Prostate gland (tissue), 2 donors: Measurements from ENCODE around the gene EPHA5.

Experiments used
- POLR2A ChIP-seq: fragments of 450-650 bp; IDR thresholded peaks from one replicate; pipeline ENCODE4 v1.6.1; 2016; ENCODE audit warnings: antibody characterized with exemption, mild to moderate bottlenecking
- POLR2AphosphoS5 ChIP-seq: sonication (generic); formaldehyde crosslinking; IDR thresholded peaks from one replicate; pipeline ENCODE4 v1.6.1; 2017; ENCODE audit warnings: antibody characterized with exemption
- TF ChIP-seq, protein P1 (sequence below), 4 experiments: fragments of 200-600 bp in 2 of 4; fragments of 450-650 bp in 2 of 4; sonication (generic) in 2 of 4; IDR thresholded peaks; 1 replicate in 3 of 4; 2 replicates in 1 of 4; pipeline ENCODE4 v1.5.1; 2016 to 2019; ENCODE audit warnings: antibody characterized with exemption in 4 of 4, mild to moderate bottlenecking in 2 of 4, moderate library complexity in 2 of 4

DNA sequence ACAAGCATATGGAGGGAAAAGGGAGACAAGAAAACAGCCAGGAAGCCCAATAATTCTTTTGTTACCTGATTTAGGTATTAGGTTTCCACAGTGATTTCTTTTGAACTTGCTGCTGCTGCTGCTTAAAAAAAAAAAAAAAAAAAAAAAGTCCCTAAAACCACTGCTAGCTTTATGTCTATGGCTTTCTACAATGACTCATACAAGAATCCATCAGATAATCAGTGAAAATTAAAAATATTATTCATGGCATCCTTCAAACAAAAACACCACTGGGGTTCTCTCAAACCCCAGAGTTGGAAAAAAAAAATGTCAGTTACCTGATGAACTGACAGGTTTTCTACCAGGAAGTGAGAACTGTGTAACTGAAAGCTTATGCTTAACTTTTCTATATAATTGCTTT is 14.3 kb downstream of the EPHA5 start:
- TF ChIP-seq, protein P1, sequence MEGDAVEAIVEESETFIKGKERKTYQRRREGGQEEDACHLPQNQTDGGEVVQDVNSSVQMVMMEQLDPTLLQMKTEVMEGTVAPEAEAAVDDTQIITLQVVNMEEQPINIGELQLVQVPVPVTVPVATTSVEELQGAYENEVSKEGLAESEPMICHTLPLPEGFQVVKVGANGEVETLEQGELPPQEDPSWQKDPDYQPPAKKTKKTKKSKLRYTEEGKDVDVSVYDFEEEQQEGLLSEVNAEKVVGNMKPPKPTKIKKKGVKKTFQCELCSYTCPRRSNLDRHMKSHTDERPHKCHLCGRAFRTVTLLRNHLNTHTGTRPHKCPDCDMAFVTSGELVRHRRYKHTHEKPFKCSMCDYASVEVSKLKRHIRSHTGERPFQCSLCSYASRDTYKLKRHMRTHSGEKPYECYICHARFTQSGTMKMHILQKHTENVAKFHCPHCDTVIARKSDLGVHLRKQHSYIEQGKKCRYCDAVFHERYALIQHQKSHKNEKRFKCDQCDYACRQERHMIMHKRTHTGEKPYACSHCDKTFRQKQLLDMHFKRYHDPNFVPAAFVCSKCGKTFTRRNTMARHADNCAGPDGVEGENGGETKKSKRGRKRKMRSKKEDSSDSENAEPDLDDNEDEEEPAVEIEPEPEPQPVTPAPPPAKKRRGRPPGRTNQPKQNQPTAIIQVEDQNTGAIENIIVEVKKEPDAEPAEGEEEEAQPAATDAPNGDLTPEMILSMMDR (IDR thresholded peaks at IDR 0.05): no peak
- no peak for TF ChIP-seq POLR2A
- TF ChIP-seq POLR2AphosphoS5: no peak
